HFF-Myc (cell line): ENCODE results near the gene TMEM69.

Experiments
- DNase-seq: peaks from one replicate; pipeline ENCODE4 v3.0.0-alpha.2; 2011; ENCODE audit warnings: low read depth; ENCODE audit errors: extremely low read depth
- H3K4me3 ChIP-seq: replicated peaks from 2 replicates; pipeline ENCODE4 v1.5.1; 2011; ENCODE audit warnings: low read depth, mild to moderate bottlenecking, control low read depth, low read length
- CTCF ChIP-seq: IDR thresholded peaks from 2 replicates; pipeline ENCODE4 v1.5.1; 2012; ENCODE audit warnings: mild to moderate bottlenecking, low read depth, low read length, control low read depth; ENCODE audit errors: missing control alignments

Gene TMEM69, protein sequence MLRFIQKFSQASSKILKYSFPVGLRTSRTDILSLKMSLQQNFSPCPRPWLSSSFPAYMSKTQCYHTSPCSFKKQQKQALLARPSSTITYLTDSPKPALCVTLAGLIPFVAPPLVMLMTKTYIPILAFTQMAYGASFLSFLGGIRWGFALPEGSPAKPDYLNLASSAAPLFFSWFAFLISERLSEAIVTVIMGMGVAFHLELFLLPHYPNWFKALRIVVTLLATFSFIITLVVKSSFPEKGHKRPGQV

GRCh38 chr1:45687754-45688740 is at the start of gene TMEM69:
TSS of gene TMEM69 (plus strand) at chr1:45688181. CDS start at chr1:45691069, 2,888 bp downstream.
- no peak for TF ChIP-seq CTCF
- peak within 1 kb of the TSS; percentile 66 for H3K4me3 ChIP-seq
- DNase-seq: peak; percentile 89

DNA sequence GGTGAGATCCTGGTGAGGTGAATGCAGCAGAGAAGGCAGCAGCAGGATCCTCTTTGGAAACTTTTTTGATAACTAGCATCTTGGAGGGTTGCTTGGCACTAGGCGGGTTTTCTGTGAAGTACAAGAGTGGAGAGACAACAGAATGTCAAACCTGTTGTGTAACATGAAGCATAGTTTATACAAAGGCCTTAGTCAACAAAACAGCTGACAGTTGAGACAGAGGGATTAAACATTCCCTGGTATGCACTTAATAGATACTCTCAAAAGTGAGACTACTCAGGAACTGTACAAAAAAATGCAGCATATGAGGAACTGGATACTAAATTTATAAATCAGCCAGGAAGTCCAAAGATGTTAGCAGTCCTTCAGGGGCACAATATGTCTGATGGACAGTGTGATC is 47.7 kb upstream of the TMEM69 start:
- no peak overlapping the region for H3K4me3 ChIP-seq
- DNase-seq: no peak
- TF ChIP-seq CTCF: no peak

DNA sequence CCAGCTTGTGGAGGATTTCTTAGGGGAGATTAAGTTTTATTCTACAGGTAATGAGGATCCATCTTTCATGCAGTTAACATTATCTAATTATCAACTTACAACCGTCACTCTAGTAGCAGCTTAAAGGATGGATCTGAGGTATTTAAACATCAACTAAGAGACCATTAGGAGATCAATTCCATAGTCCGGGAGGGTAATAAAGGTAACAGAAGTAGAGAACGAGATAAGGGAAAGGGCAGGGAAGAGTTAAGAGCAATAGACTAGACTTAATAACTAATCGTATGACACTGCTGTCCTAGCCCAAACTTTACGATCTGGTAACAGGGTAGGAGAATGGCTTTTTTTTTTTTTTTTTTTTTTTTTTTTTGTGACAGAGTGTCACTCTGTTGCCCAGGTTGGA is 44.7 kb upstream of the TMEM69 start:
- H3K4me3 ChIP-seq: no peak overlapping the region
- no peak for DNase-seq
- TF ChIP-seq CTCF: no peak

DNA sequence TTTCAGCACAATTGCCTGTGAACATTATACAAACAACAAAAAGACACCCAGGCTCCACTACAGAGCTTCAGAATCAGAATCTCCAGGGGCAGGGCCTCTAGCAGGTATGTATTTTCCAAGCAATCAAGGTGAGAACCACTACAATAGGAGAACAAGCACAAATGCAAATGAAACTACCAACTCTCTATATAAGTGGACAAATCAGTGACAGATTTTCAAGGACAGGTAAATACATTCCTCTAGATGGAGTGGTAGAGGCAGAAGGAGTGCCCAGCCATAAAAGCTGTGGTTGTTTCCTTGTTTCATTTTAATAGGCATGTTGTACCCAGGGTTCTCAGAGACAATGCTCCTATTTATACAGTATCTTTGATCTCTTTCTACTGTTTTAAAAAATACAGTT is 44.0 kb upstream of the TMEM69 start:
- DNase-seq: no peak
- TF ChIP-seq CTCF: no peak
- H3K4me3 ChIP-seq: no peak overlapping the region

- no peak for TF ChIP-seq CTCF
- no peak for DNase-seq
- H3K4me3 ChIP-seq: no peak overlapping the region
These were observed 43.3 kb upstream of the TMEM69 start for GRCh38 chr1:45644661-45645060.

GRCh38 chr1:45647248-45648021 is 40.5 kb upstream of the TMEM69 start:
- no peak for DNase-seq
- no peak for TF ChIP-seq CTCF

More at GRCh38 chr1:45647248-45648021, 40.5 kb upstream of the TMEM69 start:
- no peak overlapping the region for H3K4me3 ChIP-seq
